HFFc6 (cell line): ENCODE results near the gene EGFL7. TPM values are rescaled to one million over a fixed set of nuclear protein-coding genes. Genes with fewer than 3 reads are reported as not detected.

Source experiments
- DNase-seq: peaks from one replicate; pipeline ENCODE4 v3.0.0-alpha.2; 2018
- H3K27ac Mint-ChIP-seq: 2 replicates; pipeline ENCODE4 v1.8.0; 2020; ENCODE audit warnings: mild to moderate bottlenecking, mixed read lengths
- H3K27me3 Mint-ChIP-seq: 2 replicates; pipeline ENCODE4 v1.8.0; 2021; ENCODE audit warnings: mild to moderate bottlenecking, moderate library complexity, mixed read lengths; ENCODE audit not compliant: insufficient read depth
- H3K36me3 Mint-ChIP-seq: 2 replicates; pipeline ENCODE4 v1.8.0; 2021; ENCODE audit warnings: low read depth, mixed read lengths
- H3K4me1 Mint-ChIP-seq: 2 replicates; pipeline ENCODE4 v1.8.0; 2020; ENCODE audit warnings: low read depth, mixed read lengths
- H3K4me3 Mint-ChIP-seq: 2 replicates; pipeline ENCODE4 v1.8.0; 2020; ENCODE audit warnings: mild to moderate bottlenecking, moderate library complexity, mixed read lengths
- H3K9me3 Mint-ChIP-seq: 2 replicates; pipeline ENCODE4 v1.8.0; 2020; ENCODE audit warnings: mild to moderate bottlenecking, mixed read lengths
- total RNA-seq, 6 experiments: library from RNA; stranded (reverse); fragmentation: NEBNext Ultra II Directional; extraction: Animal tissue kit (Norgen Biotek cat#: 25700); gene quantifications; 2 replicates in 1 of 6; 3 replicates in 5 of 6; pipeline ENCODE4 v1.2.3, GENCODE V29; 2021
- TF ChIP-seq, protein P1 (sequence below): fragments of 200-600 bp; sonication (generic); IDR thresholded peaks from 2 replicates; pipeline ENCODE4 v1.5.0; 2021; ENCODE audit warnings: antibody characterized with exemption, mild to moderate bottlenecking

EGFL7 gene
- total RNA-seq, 6 experiments from 2014 or later: 3.5 to 6.3 (median 5.6) TPM

- TF ChIP-seq, protein P1, sequence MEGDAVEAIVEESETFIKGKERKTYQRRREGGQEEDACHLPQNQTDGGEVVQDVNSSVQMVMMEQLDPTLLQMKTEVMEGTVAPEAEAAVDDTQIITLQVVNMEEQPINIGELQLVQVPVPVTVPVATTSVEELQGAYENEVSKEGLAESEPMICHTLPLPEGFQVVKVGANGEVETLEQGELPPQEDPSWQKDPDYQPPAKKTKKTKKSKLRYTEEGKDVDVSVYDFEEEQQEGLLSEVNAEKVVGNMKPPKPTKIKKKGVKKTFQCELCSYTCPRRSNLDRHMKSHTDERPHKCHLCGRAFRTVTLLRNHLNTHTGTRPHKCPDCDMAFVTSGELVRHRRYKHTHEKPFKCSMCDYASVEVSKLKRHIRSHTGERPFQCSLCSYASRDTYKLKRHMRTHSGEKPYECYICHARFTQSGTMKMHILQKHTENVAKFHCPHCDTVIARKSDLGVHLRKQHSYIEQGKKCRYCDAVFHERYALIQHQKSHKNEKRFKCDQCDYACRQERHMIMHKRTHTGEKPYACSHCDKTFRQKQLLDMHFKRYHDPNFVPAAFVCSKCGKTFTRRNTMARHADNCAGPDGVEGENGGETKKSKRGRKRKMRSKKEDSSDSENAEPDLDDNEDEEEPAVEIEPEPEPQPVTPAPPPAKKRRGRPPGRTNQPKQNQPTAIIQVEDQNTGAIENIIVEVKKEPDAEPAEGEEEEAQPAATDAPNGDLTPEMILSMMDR: no peak
- H3K27me3 Mint-ChIP-seq: no peaks in the 10 kb centered on the region; the same call in 1 of the 2 replicates
- no peaks in the 10 kb centered on the region for H3K36me3 Mint-ChIP-seq
- no peak overlapping the region for H3K27ac Mint-ChIP-seq
- DNase-seq: no peak
- H3K4me1 Mint-ChIP-seq: peaks cover 6% of the 10 kb centered on the region; the same call in 1 of the 2 replicates
- no peaks in the 10 kb centered on the region for H3K9me3 Mint-ChIP-seq
- H3K4me3 Mint-ChIP-seq: no peak overlapping the region
Observed at GRCh38 chr9:136683755-136684154, 21.0 kb downstream of the EGFL7 start.

DNA sequence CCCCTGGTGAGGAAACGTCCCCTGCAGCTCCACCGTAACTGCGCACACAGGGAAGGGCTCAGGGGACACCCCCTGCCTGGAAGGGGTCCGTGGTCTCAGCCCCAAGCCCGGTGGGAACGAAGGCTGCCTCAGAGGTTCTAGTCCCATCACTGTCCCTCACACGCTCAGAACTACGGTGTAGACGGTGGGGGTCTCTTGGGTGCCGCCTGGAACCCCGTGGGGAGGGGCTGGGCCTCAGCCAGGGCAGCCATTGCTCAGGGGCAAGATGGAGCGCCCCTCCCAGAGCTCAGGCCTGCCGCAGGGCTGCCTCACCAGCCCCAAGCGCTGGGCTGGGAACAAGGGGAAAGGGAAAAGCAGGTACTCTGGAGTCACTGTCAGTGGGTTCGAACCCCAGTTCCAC is 21.6 kb downstream of the EGFL7 start:
- Mint-ChIP-seq H3K4me1 (peaks cover 6% of the 10 kb centered on the region; the same call in 1 of the 2 replicates), H3K4me3 (no peak overlapping the region), H3K36me3 (no peaks in the 10 kb centered on the region), H3K27ac (no peak overlapping the region), H3K9me3 (no peaks in the 10 kb centered on the region), H3K27me3 (no peaks in the 10 kb centered on the region; the same call in 1 of the 2 replicates)
- DNase-seq: no peak
- TF ChIP-seq, protein P1: no peak

GRCh38 chr9:136684799-136685198 is 22.1 kb downstream of the EGFL7 start:
- no peaks in the 10 kb centered on the region for H3K9me3 Mint-ChIP-seq
- H3K27me3 Mint-ChIP-seq: no peaks in the 10 kb centered on the region; the same call in 1 of the 2 replicates
- H3K36me3 Mint-ChIP-seq: no peaks in the 10 kb centered on the region
- TF ChIP-seq, protein P1: no peak
- H3K27ac Mint-ChIP-seq: no peak overlapping the region
- H3K4me1 Mint-ChIP-seq: peaks cover 6% of the 10 kb centered on the region; the same call in 1 of the 2 replicates
- no peak for DNase-seq
- H3K4me3 Mint-ChIP-seq: no peak overlapping the region

DNA sequence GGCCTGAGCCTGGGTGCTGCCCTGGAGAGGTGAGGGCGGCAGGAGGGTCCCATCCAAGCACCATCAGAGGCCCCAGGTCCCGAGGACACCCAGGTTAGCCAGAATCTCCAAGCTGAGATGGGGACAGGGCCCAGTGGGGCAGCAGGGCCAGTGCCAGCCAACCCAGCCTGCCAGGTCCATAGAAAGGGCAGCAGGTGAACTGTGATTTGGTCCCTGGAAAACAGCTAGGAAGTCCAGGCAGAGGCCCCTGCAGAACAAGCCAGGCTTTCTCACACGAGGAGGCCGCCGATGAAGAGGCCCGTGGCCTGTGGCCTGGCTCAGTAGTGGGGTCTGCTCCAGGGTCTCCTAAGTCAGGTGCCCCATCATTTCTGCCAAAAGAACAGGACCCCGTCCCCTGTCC is 22.5 kb downstream of the EGFL7 start:
- no peak overlapping the region for H3K27ac Mint-ChIP-seq
- no peaks in the 10 kb centered on the region for H3K9me3 Mint-ChIP-seq
- no peak overlapping the region for H3K4me3 Mint-ChIP-seq
- TF ChIP-seq, protein P1: no peak
- peaks cover 6% of the 10 kb centered on the region; the same call in 1 of the 2 replicates for H3K4me1 Mint-ChIP-seq
- H3K36me3 Mint-ChIP-seq: no peaks in the 10 kb centered on the region
- no peak for DNase-seq
- H3K27me3 Mint-ChIP-seq: no peaks in the 10 kb centered on the region; the same call in 1 of the 2 replicates

DNA sequence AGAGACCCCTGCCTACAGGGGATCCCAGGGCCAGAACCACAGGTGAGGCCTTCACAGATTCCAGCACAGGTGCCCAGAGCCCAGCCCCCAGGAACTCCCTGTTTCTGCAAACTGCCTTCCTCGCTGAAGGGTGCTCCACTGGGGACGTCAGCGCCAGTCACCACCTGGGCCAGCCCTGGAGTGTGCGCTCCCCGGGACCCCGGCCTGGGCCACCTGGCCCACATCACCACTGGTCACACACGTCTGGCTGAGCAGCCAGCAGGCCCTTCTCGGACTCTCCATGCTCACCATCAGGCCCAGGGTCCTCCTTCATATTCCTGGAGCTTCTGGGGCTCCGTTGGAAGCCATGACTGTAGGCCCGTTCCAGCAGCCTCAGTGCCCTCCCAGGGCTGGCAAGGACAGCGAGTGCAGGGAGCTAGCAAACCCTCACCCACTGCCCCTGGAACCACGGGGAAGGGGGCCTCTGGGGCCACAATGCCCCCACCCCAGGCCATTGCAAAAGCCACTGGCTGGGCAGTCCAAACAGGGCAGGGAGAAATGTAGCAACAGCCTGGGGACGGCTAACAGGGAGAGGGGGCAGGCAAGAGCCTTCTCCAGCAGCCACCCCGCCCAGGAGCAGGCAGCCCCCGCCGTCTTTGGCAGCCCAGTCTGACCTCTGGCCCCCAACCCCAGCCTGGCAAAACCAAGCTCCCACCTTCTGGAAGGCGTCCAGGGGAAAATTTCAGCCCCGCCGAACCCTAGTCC is 23.2 kb downstream of the EGFL7 start:
- Mint-ChIP-seq H3K36me3 (no peaks in the 10 kb centered on the region), H3K27ac (peak overlapping the region; percentile 40), H3K4me1 (peaks cover 6% of the 10 kb centered on the region; the same call in 1 of the 2 replicates), H3K4me3 (peak overlapping the region; percentile 91), H3K27me3 (no peaks in the 10 kb centered on the region; the same call in 1 of the 2 replicates), H3K9me3 (no peaks in the 10 kb centered on the region)
- no peak for DNase-seq
- TF ChIP-seq, protein P1: 0 out of 2 replicates have a peak, but pooled peaks have one; percentile 11
